PC-9 (cell line): Measurements from ENCODE around the gene CAPN13. TPM values are rescaled to one million over a fixed set of nuclear protein-coding genes. Genes with fewer than 3 reads are reported as not detected.
"Not testable (repeated sequence)": the region's sequence is repeated elsewhere in the genome, so short reads cannot be mapped to it uniquely, and the experiment has no call there.

Experiments used
- BruUV-seq: library from RNA; stranded (reverse); fragments of 400-500 nt; replicated peaks from 2 replicates; lab custom pipeline; 2021; lab: Mats Ljungman, UMichigan
- CTCF ChIA-PET: fragments of 300-600 bp; sonication (Branson Sonifier 250); formaldehyde crosslinking; loops from one replicate; lab custom pipeline; 2022; ENCODE audit warnings: antibody characterized with exemption; lab: Charles Lee
- POLR2A ChIA-PET: fragments of 300-600 bp; sonication (Branson Sonifier 250); formaldehyde crosslinking; loops from one replicate; lab custom pipeline; 2022; ENCODE audit warnings: antibody characterized with exemption; ENCODE audit not compliant: unreplicated experiment; lab: Charles Lee
- DNase-seq, 2 experiments: peaks; one replicate each; pipeline versions ENCODE4 v3.0.0 to v3.0.0-alpha.2; 2015 to 2022; ENCODE audit warnings: mixed read lengths in 1 of 2
- H2AFZ ChIP-seq: fragments of 200-600 bp; sonication (generic); 2 replicates; pipeline ENCODE4 v1.8.1; 2017; ENCODE audit warnings: antibody characterized with exemption
- H3F3A ChIP-seq: fragments of 200-600 bp; sonication (generic); 2 replicates; pipeline ENCODE4 v1.8.1; 2017; ENCODE audit warnings: antibody characterized with exemption, mild to moderate bottlenecking, low read depth; ENCODE audit not compliant: insufficient read depth
- H3K27ac ChIP-seq: fragments of 200-600 bp; sonication (generic); 2 replicates; pipeline ENCODE4 v1.6.1; 2016; ENCODE audit warnings: mixed run types
- H3K27me3 ChIP-seq: fragments of 200-600 bp; sonication (generic); 2 replicates; pipeline ENCODE4 v1.6.1; 2016; ENCODE audit warnings: low read depth, mixed run types; ENCODE audit not compliant: insufficient read depth
- H3K36me3 ChIP-seq: fragments of 200-600 bp; sonication (generic); 2 replicates; pipeline ENCODE4 v1.6.1; 2016; ENCODE audit warnings: low read depth, mixed run types
- H3K4me1 ChIP-seq: fragments of 200-600 bp; sonication (generic); replicated peaks from 2 replicates; pipeline ENCODE4 v1.6.1; 2016; ENCODE audit warnings: mixed run types; ENCODE audit not compliant: insufficient read depth
- H3K4me2 ChIP-seq: fragments of 200-600 bp; sonication (generic); 2 replicates; pipeline ENCODE4 v1.6.1; 2017; ENCODE audit warnings: mixed run types
- H3K4me3 ChIP-seq: fragments of 200-600 bp; sonication (generic); 2 replicates; pipeline ENCODE4 v1.6.1; 2016; ENCODE audit warnings: mixed run types
- H3K79me2 ChIP-seq: fragments of 200-600 bp; sonication (generic); 2 replicates; pipeline ENCODE4 v1.6.1; 2017; ENCODE audit warnings: low read depth, mixed run types
- H3K9me2 ChIP-seq: fragments of 200-600 bp; sonication (generic); 2 replicates; pipeline ENCODE4 v1.8.1; 2017; ENCODE audit warnings: mild to moderate bottlenecking; ENCODE audit not compliant: insufficient read depth
- H3K9me3 ChIP-seq: fragments of 200-600 bp; sonication (generic); 2 replicates; pipeline ENCODE4 v1.8.1; 2016; ENCODE audit warnings: low read depth; ENCODE audit not compliant: insufficient read depth
- H4K20me1 ChIP-seq: fragments of 200-600 bp; sonication (generic); 2 replicates; pipeline ENCODE4 v1.8.1; 2017; ENCODE audit not compliant: insufficient read depth
- CTCF ChIP-seq: fragments of 200-600 bp; sonication (generic); conservative IDR thresholded peaks from 2 replicates; pipeline ENCODE4 v1.6.1; 2017; ENCODE audit warnings: mixed run types, antibody characterized with exemption, mild to moderate bottlenecking, moderate library complexity
- EZH2 ChIP-seq: fragments of 200-600 bp; sonication (generic); IDR thresholded peaks from 2 replicates; pipeline ENCODE4 v1.8.0; 2017; ENCODE audit warnings: antibody characterized with exemption, low read depth
- intact Hi-C: fragments of 100-400 bp; cut with micrococcal nuclease; formaldehyde crosslinking; loops from one replicate; pipeline ENCODE4 v1.10.0; 2022; ENCODE audit not compliant: unreplicated experiment
- total RNA-seq: library from RNA; stranded (reverse); gene quantifications from 2 replicates; pipeline ENCODE4 v1.2.3, GENCODE V29; 2021

Gene CAPN13
- total RNA-seq, 1 experiment from 2014 or later, result 1.5 TPM

- not testable (repeated sequence) for H3K9me2 ChIP-seq, DNase-seq, H3K36me3 ChIP-seq
These were observed 109.8 kb downstream of the CAPN13 start for GRCh38 chr2:30697242-30698103.

GRCh38 chr2:30695749-30696148, 111.5 kb downstream of the CAPN13 start:
- H3K36me3 ChIP-seq, result no peaks in the 10 kb centered on the region
- CTCF ChIA-PET, result no interaction called here

More at GRCh38 chr2:30697242-30698103, 109.8 kb downstream of the CAPN13 start:
- H4K20me1 ChIP-seq, H3K27me3 ChIP-seq, H3K4me2 ChIP-seq, CTCF ChIA-PET, H3K9me3 ChIP-seq, H3F3A ChIP-seq, H3K79me2 ChIP-seq, H3K4me3 ChIP-seq, H3K27ac ChIP-seq, intact Hi-C loops, BruUV-seq, H2AFZ ChIP-seq, H3K4me1 ChIP-seq: not testable (repeated sequence)
- TF ChIP-seq CTCF, result peak; percentile 65
- POLR2A ChIA-PET, result interaction anchor here (0.6 kb wide), 1 partner anchor 470 kb away, joined by 5 read pairs; no protein-coding TSS in a partner anchor

More at GRCh38 chr2:30695749-30696148, 111.5 kb downstream of the CAPN13 start:
- BruUV-seq, result no TSS peak
- Histone ChIP-seq H3K9me2 (no peaks in the 10 kb centered on the region), H3K4me2 (no peak overlapping the region), H4K20me1 (no peaks in the 10 kb centered on the region), H3K27me3 (peaks cover 4% of the 10 kb centered on the region; the same call in 1 of the 2 replicates), H3K79me2 (no peaks in the 10 kb centered on the region), H3K4me1 (no peaks in the 10 kb centered on the region), H3K9me3 (no peaks in the 10 kb centered on the region), H3K4me3 (no peak overlapping the region), H3F3A (no peaks in the 10 kb centered on the region), H2AFZ (no peak overlapping the region), H3K27ac (no peak overlapping the region)
- intact Hi-C loops, result no loop called here
- TF ChIP-seq EZH2 (no peak), CTCF (no peak)
- POLR2A ChIA-PET, result no interaction called here
- no peak for DNase-seq
